GM20000 (cell line): ENCODE results near the gene MRPL16.
"Not testable (repeated sequence)": the region's sequence is repeated elsewhere in the genome, so short reads cannot be mapped to it uniquely, and the experiment has no call there.

Experiments used
- DNase-seq: peaks from one replicate; pipeline ENCODE4 v3.0.0; 2012; ENCODE audit warnings: low spot score
- TF ChIP-seq, protein P1 (sequence below): IDR thresholded peaks from 2 replicates; pipeline ENCODE4 v1.5.1; 2012; ENCODE audit warnings: mild to moderate bottlenecking, control low read depth; ENCODE audit errors: extremely low read depth, missing control alignments

MRPL16 gene

DNA sequence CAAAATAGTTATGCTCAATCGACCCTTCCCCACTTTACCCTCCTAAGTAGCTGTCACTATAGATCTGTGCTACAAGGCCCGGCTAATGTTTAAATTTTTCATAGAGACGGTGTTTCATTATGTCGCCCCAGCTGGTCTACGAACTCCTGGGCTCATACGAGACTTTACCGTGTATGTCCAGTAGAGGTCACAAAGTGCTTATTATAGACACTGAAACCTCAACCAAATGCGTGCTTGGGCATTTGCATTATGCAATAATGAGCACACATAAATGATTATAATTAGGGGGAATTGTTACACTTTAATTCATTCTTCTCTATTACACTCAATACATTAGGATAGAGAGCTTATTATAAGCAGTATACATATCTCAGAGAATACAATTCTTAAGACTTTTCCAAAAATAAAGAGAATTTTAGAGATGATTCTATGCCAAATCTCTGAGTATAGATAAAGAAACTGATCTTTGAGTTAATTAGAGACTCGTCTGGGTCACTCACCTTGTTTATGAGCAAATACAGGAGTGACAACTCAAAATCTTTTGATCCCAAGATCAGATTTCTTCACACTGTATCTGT lies 12.5 kb upstream of the MRPL16 start:
- TF ChIP-seq, protein P1, sequence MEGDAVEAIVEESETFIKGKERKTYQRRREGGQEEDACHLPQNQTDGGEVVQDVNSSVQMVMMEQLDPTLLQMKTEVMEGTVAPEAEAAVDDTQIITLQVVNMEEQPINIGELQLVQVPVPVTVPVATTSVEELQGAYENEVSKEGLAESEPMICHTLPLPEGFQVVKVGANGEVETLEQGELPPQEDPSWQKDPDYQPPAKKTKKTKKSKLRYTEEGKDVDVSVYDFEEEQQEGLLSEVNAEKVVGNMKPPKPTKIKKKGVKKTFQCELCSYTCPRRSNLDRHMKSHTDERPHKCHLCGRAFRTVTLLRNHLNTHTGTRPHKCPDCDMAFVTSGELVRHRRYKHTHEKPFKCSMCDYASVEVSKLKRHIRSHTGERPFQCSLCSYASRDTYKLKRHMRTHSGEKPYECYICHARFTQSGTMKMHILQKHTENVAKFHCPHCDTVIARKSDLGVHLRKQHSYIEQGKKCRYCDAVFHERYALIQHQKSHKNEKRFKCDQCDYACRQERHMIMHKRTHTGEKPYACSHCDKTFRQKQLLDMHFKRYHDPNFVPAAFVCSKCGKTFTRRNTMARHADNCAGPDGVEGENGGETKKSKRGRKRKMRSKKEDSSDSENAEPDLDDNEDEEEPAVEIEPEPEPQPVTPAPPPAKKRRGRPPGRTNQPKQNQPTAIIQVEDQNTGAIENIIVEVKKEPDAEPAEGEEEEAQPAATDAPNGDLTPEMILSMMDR = peak; percentile 33
- peak; percentile 47 for DNase-seq

DNA sequence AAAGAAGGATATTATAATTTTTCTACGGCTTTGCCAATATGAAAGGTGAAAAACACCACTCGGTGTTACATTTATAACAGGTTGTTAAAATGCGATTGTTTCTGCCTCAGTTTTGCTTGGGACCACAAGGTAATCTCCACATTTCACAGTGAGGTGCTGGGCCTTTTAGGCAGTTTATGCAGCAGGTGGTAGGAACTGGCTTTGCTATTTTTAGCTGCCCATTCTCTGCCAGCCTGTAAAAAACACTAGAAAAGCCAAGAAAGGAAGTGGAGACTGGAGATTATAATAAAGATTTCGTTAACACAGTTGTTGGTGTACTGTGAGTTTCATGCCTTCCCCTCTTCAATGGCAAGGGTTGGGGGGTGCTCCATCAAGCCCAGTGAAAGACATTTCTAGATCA lies 8.0 kb upstream of the MRPL16 start:
- TF ChIP-seq, protein P1 = no peak
- no peak for DNase-seq

DNA sequence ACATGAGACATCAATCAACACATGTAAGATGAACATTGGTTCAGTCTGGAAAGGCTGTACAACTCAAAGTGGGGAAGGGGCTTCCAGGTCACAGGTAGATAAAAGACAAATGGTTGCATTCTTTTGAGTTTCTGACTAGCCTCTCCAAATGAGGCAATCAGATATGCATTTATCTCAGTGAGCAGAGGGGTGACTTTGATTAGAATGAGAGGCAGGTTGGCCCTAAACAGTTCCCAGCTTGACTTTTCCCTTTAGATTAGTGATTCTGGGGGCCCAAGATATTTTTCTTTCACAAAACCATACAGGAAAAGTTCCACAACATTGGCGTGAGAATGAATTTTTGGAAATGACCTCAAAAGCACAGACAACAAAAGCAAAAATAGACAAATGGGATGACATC lies 5.9 kb upstream of the MRPL16 start:
- DNase-seq = not testable (repeated sequence)

DNA sequence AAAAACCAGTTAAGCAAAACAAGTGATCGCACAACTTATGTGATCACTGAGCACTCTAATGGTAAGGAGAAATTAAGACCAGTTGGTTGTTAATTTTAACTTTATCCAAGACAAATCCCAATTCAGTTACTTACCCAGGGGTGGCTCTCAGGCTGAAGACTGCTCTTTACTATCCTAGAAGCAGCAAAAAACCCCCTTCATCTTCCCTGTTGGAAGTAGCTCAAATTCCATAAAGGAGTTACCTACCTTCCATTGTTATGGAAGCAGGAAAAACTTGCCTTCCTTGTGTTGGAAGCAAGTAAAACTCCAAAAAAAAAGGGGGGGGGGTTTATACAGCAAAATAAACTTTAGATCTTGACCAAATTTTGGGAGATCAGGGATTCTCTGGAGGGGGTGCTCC lies 5.2 kb upstream of the MRPL16 start:
- TF ChIP-seq, protein P1 = no peak
- no peak for DNase-seq

DNA sequence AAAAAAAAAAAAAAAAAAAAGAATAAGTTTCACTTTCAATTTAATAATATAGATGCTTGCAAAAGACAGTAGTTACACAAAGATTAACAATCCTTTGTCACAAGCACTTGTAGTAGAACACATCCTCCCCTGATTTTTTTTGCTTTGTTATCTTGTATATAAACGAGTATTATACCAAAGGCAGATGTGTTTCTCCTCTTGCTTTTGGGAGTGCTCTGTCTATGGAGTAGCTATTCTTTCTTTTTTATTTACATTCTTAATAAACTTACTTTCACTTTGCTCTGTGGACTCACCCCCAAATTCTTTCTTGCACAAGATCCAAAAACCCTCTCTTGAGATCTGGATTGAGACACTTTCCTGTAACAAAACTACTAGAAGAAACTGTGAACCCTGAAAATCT lies 3.4 kb upstream of the MRPL16 start:
- TF ChIP-seq, protein P1 = no peak
- no peak for DNase-seq

DNA sequence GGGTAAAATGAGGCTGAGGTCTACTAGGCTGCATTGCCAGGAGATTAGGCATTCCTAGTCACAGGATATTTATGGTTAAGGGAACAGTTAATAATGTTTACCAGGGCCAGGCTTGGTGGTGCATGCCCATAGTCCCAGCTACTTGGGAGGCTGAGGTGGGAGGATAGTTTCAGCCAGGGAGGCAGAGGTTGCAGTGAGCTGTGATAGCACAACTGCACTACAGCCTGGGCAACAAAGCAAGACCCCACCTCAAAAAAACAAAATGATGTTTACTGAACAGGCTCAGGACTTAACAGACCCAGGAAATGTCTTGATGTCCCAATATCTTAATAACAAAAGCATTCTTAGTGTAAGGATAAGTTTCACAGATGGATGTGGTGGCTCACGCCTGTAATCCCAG lies 2.8 kb upstream of the MRPL16 start:
- DNase-seq = no peak
- TF ChIP-seq, protein P1 = no peak

DNA sequence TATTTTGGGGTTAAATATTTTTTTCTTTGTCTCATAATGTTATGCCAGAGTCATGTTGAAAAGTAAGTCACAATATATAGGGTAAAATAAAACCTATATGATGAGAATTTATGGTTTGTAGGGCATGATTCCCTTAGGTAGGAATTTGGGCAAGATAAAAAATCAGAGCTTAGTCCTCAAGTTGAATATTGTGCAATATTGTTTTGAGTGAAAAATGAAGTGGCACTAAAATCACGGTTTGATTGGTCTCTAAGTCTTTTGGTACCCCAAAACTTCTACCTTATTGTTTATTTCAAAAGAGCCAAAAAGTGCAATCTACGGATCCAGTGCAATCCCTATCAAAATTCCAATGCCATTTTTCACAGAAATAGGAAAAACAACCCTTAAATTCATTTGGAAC lies 1.6 kb upstream of the MRPL16 start:
- TF ChIP-seq, protein P1 = no peak
- no peak for DNase-seq

DNA sequence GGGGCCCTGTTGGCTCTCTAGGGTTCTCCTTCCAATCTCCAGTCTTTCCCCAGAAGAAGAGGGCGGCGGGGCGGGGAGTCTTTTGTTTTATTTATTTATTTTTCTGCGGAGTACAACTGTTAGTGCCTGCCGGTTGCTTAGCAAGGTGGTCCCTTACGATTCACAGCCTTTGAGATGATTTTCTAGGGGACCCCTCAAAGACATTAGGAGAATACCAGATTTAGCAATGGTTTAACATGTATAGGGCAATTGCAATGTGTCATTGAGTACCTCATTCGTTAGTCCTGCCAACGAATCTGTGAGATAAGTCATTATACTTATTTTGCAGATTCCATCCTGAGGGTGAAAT lies 307 bp upstream of the MRPL16 start:
- DNase-seq = no peak
- TF ChIP-seq, protein P1 = no peak
